Progenitor cell of endocrine pancreas (in vitro differentiated cells): ENCODE data around the gene TAS1R2. TPM values are rescaled to one million over a fixed set of nuclear protein-coding genes. Genes with fewer than 3 reads are reported as not detected.

Experiments used
- DNase-seq: peaks from one replicate; pipeline ENCODE4 v3.0.0; 2021; ENCODE audit warnings: low spot score; ENCODE audit not compliant: unreplicated experiment
- H3K27ac Mint-ChIP-seq: 2 replicates; pipeline ENCODE4 v1.8.0; 2021; ENCODE audit warnings: mild to moderate bottlenecking, moderate library complexity, mixed read lengths
- H3K27me3 Mint-ChIP-seq: 2 replicates; pipeline ENCODE4 v1.8.0; 2021; ENCODE audit warnings: mixed read lengths
- H3K36me3 Mint-ChIP-seq: 2 replicates; pipeline ENCODE4 v1.8.0; 2022; ENCODE audit warnings: mixed read lengths; ENCODE audit not compliant: insufficient read depth
- H3K4me1 Mint-ChIP-seq: 2 replicates; pipeline ENCODE4 v1.8.0; 2021; ENCODE audit warnings: low read depth, mixed read lengths
- H3K4me3 Mint-ChIP-seq: 2 replicates; pipeline ENCODE4 v1.8.0; 2021; ENCODE audit warnings: low read depth, mild to moderate bottlenecking, moderate library complexity, mixed read lengths
- H3K9me3 Mint-ChIP-seq: 2 replicates; pipeline ENCODE4 v1.8.0; 2021; ENCODE audit warnings: low read depth, mixed read lengths
- total RNA-seq: library from RNA; stranded (reverse); gene quantifications from 2 replicates; pipeline ENCODE4 v1.2.1, GENCODE V29; 2021
- TF ChIP-seq, protein P1 (sequence below): fragments of 200-600 bp; sonication (generic); IDR thresholded peaks from one replicate; pipeline ENCODE4 v1.5.0; 2021; ENCODE audit warnings: antibody characterized with exemption, mild to moderate bottlenecking; ENCODE audit not compliant: unreplicated experiment

Gene TAS1R2
- total RNA-seq, 1 donor from 2014 or later, result not detected

DNA sequence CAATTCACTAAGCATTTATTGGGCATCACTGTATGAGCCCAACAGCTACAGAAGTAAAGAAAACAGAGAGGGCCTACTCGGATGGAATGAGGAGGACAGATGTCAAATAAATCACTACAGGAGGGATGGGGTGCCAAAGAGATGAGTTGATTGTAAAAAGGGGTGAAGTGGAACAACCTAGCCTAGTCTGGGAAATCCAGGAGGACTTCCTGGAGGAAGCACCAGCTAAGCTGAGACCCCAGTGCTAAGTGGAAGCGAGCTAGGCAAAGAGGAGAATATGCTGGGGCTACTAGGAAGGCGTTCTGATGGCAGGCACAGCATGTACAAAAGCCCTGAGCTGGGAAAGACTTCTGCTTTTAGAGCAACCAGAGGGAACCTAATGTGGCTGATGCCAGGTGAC, 42.1 kb downstream of the TAS1R2 start:
- H3K27me3 Mint-ChIP-seq, result peaks cover 58% of the 10 kb centered on the region
- H3K4me1 Mint-ChIP-seq, result no peaks in the 10 kb centered on the region
- no peak for DNase-seq

DNA sequence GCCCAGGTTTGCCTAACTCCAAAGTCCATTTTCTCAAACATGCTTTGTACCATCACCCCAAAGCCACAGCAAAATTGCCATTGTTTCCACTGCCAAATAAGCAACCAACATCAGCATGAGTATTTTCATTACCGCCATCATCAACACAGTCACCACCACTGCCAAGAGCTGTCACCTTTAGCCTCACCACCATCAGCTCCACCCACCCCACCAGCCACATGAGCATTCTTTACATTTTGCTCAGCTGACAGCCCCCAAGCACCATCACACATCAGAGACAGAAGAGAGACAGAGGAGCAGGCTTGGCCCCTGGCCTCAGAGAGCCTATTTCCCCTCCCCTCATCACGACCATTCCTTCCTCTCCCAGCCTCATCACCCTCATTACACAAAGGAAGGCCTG, 42.7 kb downstream of the TAS1R2 start:
- Mint-ChIP-seq H3K9me3 (no peaks in the 10 kb centered on the region), H3K36me3 (no peaks in the 10 kb centered on the region), H3K4me1 (no peaks in the 10 kb centered on the region), H3K27me3 (peaks cover 60% of the 10 kb centered on the region), H3K4me3 (no peak overlapping the region), H3K27ac (no peak overlapping the region)
- DNase-seq, result no peak
- TF ChIP-seq, protein P1, sequence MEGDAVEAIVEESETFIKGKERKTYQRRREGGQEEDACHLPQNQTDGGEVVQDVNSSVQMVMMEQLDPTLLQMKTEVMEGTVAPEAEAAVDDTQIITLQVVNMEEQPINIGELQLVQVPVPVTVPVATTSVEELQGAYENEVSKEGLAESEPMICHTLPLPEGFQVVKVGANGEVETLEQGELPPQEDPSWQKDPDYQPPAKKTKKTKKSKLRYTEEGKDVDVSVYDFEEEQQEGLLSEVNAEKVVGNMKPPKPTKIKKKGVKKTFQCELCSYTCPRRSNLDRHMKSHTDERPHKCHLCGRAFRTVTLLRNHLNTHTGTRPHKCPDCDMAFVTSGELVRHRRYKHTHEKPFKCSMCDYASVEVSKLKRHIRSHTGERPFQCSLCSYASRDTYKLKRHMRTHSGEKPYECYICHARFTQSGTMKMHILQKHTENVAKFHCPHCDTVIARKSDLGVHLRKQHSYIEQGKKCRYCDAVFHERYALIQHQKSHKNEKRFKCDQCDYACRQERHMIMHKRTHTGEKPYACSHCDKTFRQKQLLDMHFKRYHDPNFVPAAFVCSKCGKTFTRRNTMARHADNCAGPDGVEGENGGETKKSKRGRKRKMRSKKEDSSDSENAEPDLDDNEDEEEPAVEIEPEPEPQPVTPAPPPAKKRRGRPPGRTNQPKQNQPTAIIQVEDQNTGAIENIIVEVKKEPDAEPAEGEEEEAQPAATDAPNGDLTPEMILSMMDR, result no peak

More for the DNA sequence above, 42.1 kb downstream of the TAS1R2 start:
- H3K36me3 Mint-ChIP-seq, result no peaks in the 10 kb centered on the region
- no peaks in the 10 kb centered on the region for H3K9me3 Mint-ChIP-seq
- TF ChIP-seq, protein P1, result no peak
- H3K4me3 Mint-ChIP-seq, result no peak overlapping the region
- H3K27ac Mint-ChIP-seq, result no peak overlapping the region

DNA sequence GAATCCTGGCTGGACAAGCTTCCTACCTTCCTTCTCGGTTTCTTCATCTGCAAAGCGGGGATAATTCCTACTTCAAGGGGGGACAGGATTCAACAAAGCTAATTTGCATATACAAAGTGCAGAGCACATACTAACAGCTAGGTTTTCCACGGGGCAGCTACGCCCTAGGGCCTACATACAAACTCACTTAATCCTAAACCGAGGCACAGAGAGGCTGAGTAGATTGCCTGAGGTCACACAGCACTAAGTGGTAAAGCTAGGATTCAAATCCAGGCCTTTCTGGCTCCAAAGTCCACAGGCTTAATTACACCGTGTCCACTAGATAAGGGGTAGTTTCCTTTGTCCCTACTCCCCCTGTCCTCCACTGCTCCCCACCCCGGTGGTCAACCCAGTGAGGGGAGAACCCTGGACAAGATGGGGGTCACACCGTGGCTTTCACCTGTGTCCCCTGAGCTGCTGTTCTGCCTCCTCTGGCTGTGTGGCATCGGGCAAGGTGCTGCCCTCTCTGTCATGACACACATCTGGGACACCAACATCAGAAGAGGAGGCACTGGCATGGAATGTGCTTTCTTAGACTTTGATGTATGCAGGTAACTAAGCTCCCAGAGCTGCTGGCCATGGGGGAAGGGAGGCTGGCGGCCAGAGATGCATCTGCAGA, 44.5 kb downstream of the TAS1R2 start:
- Mint-ChIP-seq H3K36me3 (no peaks in the 10 kb centered on the region), H3K27ac (no peak overlapping the region), H3K9me3 (no peaks in the 10 kb centered on the region), H3K4me1 (no peaks in the 10 kb centered on the region), H3K27me3 (peaks cover 59% of the 10 kb centered on the region), H3K4me3 (no peak overlapping the region)
- DNase-seq, result no peak
- TF ChIP-seq, protein P1, result no peak

DNA sequence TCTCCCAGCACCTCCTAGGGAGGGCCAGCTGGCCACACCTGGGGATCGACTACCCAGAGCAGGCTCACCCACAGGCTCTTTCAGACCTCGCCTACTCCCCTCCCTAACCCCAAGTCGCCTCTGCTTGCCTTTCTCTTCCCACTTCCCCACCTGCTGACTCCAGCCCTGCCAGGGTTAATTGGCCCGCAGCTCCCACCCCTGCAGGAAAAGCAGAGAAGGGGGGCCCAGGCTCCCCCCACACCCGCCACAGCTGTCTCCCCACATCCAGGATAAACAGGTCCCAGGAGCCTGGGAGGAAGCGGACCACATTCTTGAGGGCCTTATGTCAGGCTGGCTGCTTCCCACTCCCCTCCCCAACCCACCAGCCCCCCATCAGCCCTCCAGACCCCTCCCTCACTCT, 45.0 kb downstream of the TAS1R2 start:
- TF ChIP-seq, protein P1, result no peak
- Mint-ChIP-seq H3K27ac (no peak overlapping the region), H3K27me3 (peaks cover 60% of the 10 kb centered on the region), H3K4me3 (no peak overlapping the region), H3K4me1 (no peaks in the 10 kb centered on the region), H3K9me3 (no peaks in the 10 kb centered on the region), H3K36me3 (no peaks in the 10 kb centered on the region)
- DNase-seq, result no peak

DNA sequence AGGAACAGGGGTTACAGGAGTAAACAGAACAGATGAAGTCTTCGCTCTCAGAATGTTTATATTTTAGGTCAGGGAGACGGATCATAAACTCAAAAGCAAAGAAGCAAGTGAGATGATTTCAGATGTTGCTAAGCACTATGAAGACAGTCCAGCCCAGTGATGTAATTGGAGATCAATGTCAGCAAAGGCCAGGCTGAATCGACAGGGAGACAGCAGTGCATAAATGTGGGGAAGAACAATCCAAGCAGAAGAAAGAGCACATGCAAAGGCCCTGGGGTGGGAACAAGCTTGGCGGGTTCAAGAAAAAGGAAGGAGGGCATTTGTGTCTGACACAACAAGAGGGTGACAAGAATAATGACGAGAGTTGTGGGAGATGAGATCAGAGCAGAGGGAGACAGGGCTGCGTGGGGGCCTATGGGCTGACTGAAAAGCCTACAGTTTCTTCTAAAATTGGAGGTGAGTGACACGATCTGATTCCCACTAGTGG, 47.0 kb downstream of the TAS1R2 start:
- DNase-seq, result no peak
- H3K9me3 Mint-ChIP-seq, result no peaks in the 10 kb centered on the region
- peaks cover 52% of the 10 kb centered on the region for H3K27me3 Mint-ChIP-seq
- no peak overlapping the region for H3K27ac Mint-ChIP-seq
- no peaks in the 10 kb centered on the region for H3K4me1 Mint-ChIP-seq
- H3K4me3 Mint-ChIP-seq, result no peak overlapping the region
- no peaks in the 10 kb centered on the region for H3K36me3 Mint-ChIP-seq
- TF ChIP-seq, protein P1, result no peak
